ENCODE data around the gene HERC4.

GRCh38 chr10:68112837-68113236, 37.8 kb upstream of the HERC4 start:
- TF ChIP-seq, protein P1, sequence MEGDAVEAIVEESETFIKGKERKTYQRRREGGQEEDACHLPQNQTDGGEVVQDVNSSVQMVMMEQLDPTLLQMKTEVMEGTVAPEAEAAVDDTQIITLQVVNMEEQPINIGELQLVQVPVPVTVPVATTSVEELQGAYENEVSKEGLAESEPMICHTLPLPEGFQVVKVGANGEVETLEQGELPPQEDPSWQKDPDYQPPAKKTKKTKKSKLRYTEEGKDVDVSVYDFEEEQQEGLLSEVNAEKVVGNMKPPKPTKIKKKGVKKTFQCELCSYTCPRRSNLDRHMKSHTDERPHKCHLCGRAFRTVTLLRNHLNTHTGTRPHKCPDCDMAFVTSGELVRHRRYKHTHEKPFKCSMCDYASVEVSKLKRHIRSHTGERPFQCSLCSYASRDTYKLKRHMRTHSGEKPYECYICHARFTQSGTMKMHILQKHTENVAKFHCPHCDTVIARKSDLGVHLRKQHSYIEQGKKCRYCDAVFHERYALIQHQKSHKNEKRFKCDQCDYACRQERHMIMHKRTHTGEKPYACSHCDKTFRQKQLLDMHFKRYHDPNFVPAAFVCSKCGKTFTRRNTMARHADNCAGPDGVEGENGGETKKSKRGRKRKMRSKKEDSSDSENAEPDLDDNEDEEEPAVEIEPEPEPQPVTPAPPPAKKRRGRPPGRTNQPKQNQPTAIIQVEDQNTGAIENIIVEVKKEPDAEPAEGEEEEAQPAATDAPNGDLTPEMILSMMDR (IDR thresholded peaks at IDR 0.05) = no peak
- TF ChIP-seq POLR2A (IDR thresholded peaks at IDR 0.05) = no peak

Measured in Peyer's patch (tissue), 4 donors.